ENCODE data around the gene FOXI3. TPM values are rescaled to one million over a fixed set of nuclear protein-coding genes. Genes with fewer than 3 reads are reported as not detected.
A peak's percentile ranks its signal among the peaks of the same experiment; 100 is the strongest.

Gene FOXI3
- total RNA-seq (2014; rRNA removed; shearing (Covaris generic)): not detected in 2 replicates
- not detected in 2 replicates for total RNA-seq (2022)
- Bru-seq, nascent RNA: not detected
- not detected for BruChase-seq, experiment 1, labeled RNA remaining after a 6-hour chase
- BruChase-seq, experiment 2, labeled RNA remaining after a 2-hour chase: not detected
- long read RNA-seq: 0 reads

DNA sequence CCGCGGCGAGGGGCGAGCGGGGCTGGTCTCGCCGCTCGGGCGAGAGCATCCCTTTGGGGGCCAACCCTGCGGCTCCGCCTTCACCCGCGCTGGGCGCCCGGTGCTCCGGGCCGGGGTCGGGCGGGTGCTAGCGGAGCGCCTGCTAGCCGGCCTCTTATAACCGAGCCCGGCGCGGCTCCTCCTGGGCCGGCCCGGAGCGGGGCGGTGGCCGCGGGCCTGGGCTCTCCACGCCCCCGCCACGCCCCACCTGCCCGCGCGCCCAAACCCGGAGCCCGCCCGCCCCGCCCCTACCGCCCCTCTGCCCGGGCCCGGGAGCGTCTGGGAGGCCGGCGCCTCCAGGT lies at the start of gene FOXI3:
TSS of gene FOXI3 (minus strand) at position 129 of the 341 bp plus-strand sequence. CDS start 158 bp downstream, outside the sequence.
- H3K9me2 ChIP-seq (ENCODE audit: insufficient read depth, low read length): no peaks in the 10 kb centered on the region
- H3K79me2 ChIP-seq (ENCODE audit: insufficient read depth, low read depth, low read length): no peaks in the 10 kb centered on the region
- H3K9me3 ChIP-seq (ENCODE audit: low read length): no peaks in the 10 kb centered on the region
- H3K27ac ChIP-seq (ENCODE audit: low read depth, low read length, poor library complexity, severe bottlenecking): no peak within 1 kb of the TSS
- H3K4me1 ChIP-seq (ENCODE audit: insufficient read depth, low read length, poor library complexity, severe bottlenecking): no peaks in the 10 kb centered on the region
- no peak within 1 kb of the TSS for H2AFZ ChIP-seq (ENCODE audit: low read length)
- H3K36me3 ChIP-seq (ENCODE audit: insufficient read depth, low read length): no peaks in the 10 kb centered on the region
- ChIA-PET CTCF (ENCODE audit: unreplicated experiment) (no interaction called here), POLR2A (no interaction called here)
- no peaks in the 10 kb centered on the region for H4K20me1 ChIP-seq (ENCODE audit: insufficient read depth, low read length)
- DNase-seq (ENCODE audit: low spot score): no peak
- no TSS peak for BruUV-seq (replicated peaks)
- no peak within 1 kb of the TSS for H3K4me3 ChIP-seq (ENCODE audit: low read depth, low read length, poor library complexity, severe bottlenecking)
- intact Hi-C loops (cut with micrococcal nuclease; ENCODE audit: unreplicated experiment): no loop called here
- peak within 1 kb of the TSS; percentile 12; the same call in 1 of the 2 replicates for H3K4me2 ChIP-seq (ENCODE audit: low read length)
- TF ChIP-seq EZH2phosphoT487 (IDR thresholded peaks at IDR 0.05; ENCODE audit: borderline replicate concordance, low read depth, low read length): no peak
- TF ChIP-seq, protein P1, sequence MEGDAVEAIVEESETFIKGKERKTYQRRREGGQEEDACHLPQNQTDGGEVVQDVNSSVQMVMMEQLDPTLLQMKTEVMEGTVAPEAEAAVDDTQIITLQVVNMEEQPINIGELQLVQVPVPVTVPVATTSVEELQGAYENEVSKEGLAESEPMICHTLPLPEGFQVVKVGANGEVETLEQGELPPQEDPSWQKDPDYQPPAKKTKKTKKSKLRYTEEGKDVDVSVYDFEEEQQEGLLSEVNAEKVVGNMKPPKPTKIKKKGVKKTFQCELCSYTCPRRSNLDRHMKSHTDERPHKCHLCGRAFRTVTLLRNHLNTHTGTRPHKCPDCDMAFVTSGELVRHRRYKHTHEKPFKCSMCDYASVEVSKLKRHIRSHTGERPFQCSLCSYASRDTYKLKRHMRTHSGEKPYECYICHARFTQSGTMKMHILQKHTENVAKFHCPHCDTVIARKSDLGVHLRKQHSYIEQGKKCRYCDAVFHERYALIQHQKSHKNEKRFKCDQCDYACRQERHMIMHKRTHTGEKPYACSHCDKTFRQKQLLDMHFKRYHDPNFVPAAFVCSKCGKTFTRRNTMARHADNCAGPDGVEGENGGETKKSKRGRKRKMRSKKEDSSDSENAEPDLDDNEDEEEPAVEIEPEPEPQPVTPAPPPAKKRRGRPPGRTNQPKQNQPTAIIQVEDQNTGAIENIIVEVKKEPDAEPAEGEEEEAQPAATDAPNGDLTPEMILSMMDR (conservative IDR thresholded peaks at IDR 0.05; ENCODE audit: low read length): no peak

DNA sequence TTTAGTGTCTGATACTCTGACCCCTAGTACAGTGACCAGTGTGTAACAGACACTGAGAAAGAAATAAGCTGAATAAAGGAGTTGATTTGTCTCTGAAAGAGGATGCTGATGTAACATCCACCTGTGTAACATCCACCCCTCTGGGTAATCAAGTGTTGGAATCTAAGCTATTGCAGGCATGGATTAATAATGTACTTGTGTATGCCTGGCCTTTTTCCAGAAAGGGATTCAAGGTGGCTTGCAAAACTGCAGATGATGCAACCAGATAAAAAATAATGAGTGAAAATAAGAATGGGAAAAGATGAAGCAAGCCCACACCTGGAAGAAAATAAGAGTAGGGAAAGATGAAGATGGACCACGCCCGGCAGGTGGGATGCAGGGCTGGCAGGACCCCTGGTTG lies 48.2 kb upstream of the FOXI3 start:
- no peaks in the 10 kb centered on the region for H3K9me3 ChIP-seq (ENCODE audit: low read length)
- ChIA-PET POLR2A (no interaction called here), CTCF (ENCODE audit: unreplicated experiment) (no interaction called here)
- no TSS peak for BruUV-seq (replicated peaks)
- no peak overlapping the region for H2AFZ ChIP-seq (ENCODE audit: low read length)
- no peaks in the 10 kb centered on the region for H4K20me1 ChIP-seq (ENCODE audit: insufficient read depth, low read length)
- DNase-seq (ENCODE audit: low spot score): no peak
- H3K27ac ChIP-seq (ENCODE audit: low read depth, low read length, poor library complexity, severe bottlenecking): no peak overlapping the region
- no peaks in the 10 kb centered on the region for H3K4me1 ChIP-seq (ENCODE audit: insufficient read depth, low read length, poor library complexity, severe bottlenecking)
- intact Hi-C loops (cut with micrococcal nuclease; ENCODE audit: unreplicated experiment): no loop called here
- no peaks in the 10 kb centered on the region for H3K36me3 ChIP-seq (ENCODE audit: insufficient read depth, low read length)
- no peaks in the 10 kb centered on the region for H3K9me2 ChIP-seq (ENCODE audit: insufficient read depth, low read length)
- no peak for TF ChIP-seq EZH2phosphoT487 (IDR thresholded peaks at IDR 0.05; ENCODE audit: borderline replicate concordance, low read depth, low read length)
- TF ChIP-seq, protein P1 (conservative IDR thresholded peaks at IDR 0.05; ENCODE audit: low read length): no peak
- no peak overlapping the region for H3K4me3 ChIP-seq (ENCODE audit: low read depth, low read length, poor library complexity, severe bottlenecking)
- no peak overlapping the region for H3K4me2 ChIP-seq (ENCODE audit: low read length)
- H3K79me2 ChIP-seq (ENCODE audit: insufficient read depth, low read depth, low read length): no peaks in the 10 kb centered on the region

DNA sequence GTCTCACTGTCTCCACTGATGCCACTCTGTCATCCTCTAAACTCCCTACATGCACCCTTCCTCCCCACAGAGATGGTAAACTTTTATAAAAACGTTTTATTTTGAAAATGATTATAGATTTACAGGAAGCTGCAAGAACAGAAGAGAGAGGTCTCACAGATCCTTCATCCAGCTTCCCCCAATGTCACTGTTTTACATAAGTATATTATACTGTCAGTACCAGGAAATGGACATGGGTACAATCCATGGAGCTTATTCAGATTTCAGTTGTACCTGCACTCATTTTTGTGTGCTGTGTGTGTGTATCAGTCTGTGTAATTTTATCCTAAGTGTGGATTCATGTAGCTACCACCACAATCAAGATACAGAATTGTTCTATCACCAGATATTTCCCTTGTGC lies 46.7 kb upstream of the FOXI3 start:
- Histone ChIP-seq H3K9me2 (ENCODE audit: insufficient read depth, low read length) (no peaks in the 10 kb centered on the region), H4K20me1 (ENCODE audit: insufficient read depth, low read length) (no peaks in the 10 kb centered on the region), H3K79me2 (ENCODE audit: insufficient read depth, low read depth, low read length) (no peaks in the 10 kb centered on the region), H3K36me3 (ENCODE audit: insufficient read depth, low read length) (no peaks in the 10 kb centered on the region), H3K9me3 (ENCODE audit: low read length) (no peaks in the 10 kb centered on the region), H3K4me1 (ENCODE audit: insufficient read depth, low read length, poor library complexity, severe bottlenecking) (no peaks in the 10 kb centered on the region), H3K4me3 (ENCODE audit: low read depth, low read length, poor library complexity, severe bottlenecking) (no peak overlapping the region), H2AFZ (ENCODE audit: low read length) (no peak overlapping the region), H3K4me2 (ENCODE audit: low read length) (no peak overlapping the region), H3K27ac (ENCODE audit: low read depth, low read length, poor library complexity, severe bottlenecking) (no peak overlapping the region)
- POLR2A ChIA-PET: no interaction called here
- no peak for TF ChIP-seq EZH2phosphoT487 (IDR thresholded peaks at IDR 0.05; ENCODE audit: borderline replicate concordance, low read depth, low read length)
- TF ChIP-seq, protein P1 (conservative IDR thresholded peaks at IDR 0.05; ENCODE audit: low read length): no peak
- no TSS peak for BruUV-seq (replicated peaks)
- no peak for DNase-seq (ENCODE audit: low spot score)
- CTCF ChIA-PET (ENCODE audit: unreplicated experiment): interaction anchor here (0.5 kb wide), 1 partner anchor 16 kb away, joined by 3 read pairs; no protein-coding TSS in a partner anchor
- intact Hi-C loops (cut with micrococcal nuclease; ENCODE audit: unreplicated experiment): loop anchor here (2.0 kb wide), 1 partner anchor 14 kb away; no protein-coding TSS in a partner anchor
